Endothelial cell (in vitro differentiated cells): Measurements from ENCODE around the gene CCDC141. TPM values are rescaled to one million over a fixed set of nuclear protein-coding genes. Genes with fewer than 3 reads are reported as not detected.

Experiments
- DNase-seq: peaks from one replicate; pipeline ENCODE4 v3.0.0; 2021; ENCODE audit warnings: low spot score
- H3K27ac Mint-ChIP-seq: one replicate; pipeline ENCODE4 v1.8.0; 2021; ENCODE audit warnings: mixed read lengths, inconsistent platforms; ENCODE audit not compliant: unreplicated experiment
- H3K27me3 Mint-ChIP-seq: one replicate; pipeline ENCODE4 v1.8.0; 2021; ENCODE audit warnings: mild to moderate bottlenecking, moderate library complexity, mixed read lengths, inconsistent platforms; ENCODE audit not compliant: unreplicated experiment
- H3K36me3 Mint-ChIP-seq: one replicate; pipeline ENCODE4 v1.8.0; 2021; ENCODE audit warnings: mild to moderate bottlenecking, low read depth, mixed read lengths, inconsistent platforms; ENCODE audit not compliant: unreplicated experiment
- H3K4me1 Mint-ChIP-seq: one replicate; pipeline ENCODE4 v1.8.0; 2021; ENCODE audit warnings: mild to moderate bottlenecking, mixed read lengths, inconsistent platforms; ENCODE audit not compliant: unreplicated experiment
- H3K4me3 Mint-ChIP-seq: one replicate; pipeline ENCODE4 v1.8.0; 2021; ENCODE audit warnings: mild to moderate bottlenecking, mixed read lengths, inconsistent platforms; ENCODE audit not compliant: unreplicated experiment
- H3K9me3 Mint-ChIP-seq: one replicate; pipeline ENCODE4 v1.8.0; 2021; ENCODE audit warnings: mixed read lengths, inconsistent platforms; ENCODE audit not compliant: unreplicated experiment
- total RNA-seq: library from RNA; stranded (reverse); fragmentation: NEBNext Ultra II Directional; extraction: Animal tissue kit (Norgen Biotek cat#: 25700); gene quantifications from one replicate; pipeline ENCODE4 v1.2.1, GENCODE V29; 2021; ENCODE audit not compliant: unreplicated experiment
- TF ChIP-seq, protein P1 (sequence below): fragments of 200-600 bp; sonication (generic); IDR thresholded peaks from one replicate; pipeline ENCODE4 v1.5.0; 2021; ENCODE audit warnings: antibody characterized with exemption; ENCODE audit not compliant: unreplicated experiment

Gene CCDC141
- total RNA-seq, 1 donor from 2014 or later, result 0.67 TPM

DNA sequence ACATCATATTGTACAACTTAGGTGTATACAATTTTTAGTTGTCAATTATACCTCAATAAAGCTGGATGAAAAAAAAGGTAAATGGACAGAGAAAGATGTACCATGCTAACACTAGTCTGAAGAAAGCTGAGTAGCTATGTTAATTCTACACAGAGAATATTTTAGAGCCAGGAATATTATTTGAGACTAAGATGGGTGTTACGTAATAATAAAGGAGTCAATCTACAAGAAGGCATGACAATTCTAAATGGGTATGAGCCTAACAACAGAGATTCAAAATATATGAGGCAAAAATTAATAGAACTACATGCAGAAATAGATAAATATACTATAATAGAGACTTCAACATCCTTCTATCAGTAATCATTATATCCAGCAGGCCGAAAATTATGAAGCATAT is 69.1 kb downstream of the CCDC141 start:
- Mint-ChIP-seq H3K27me3 (peaks cover 2% of the 10 kb centered on the region), H3K4me3 (no peak overlapping the region), H3K36me3 (peaks cover 4% of the 10 kb centered on the region), H3K27ac (no peak overlapping the region), H3K9me3 (no peaks in the 10 kb centered on the region), H3K4me1 (peaks cover 7% of the 10 kb centered on the region)
- DNase-seq, result no peak
- TF ChIP-seq, protein P1, sequence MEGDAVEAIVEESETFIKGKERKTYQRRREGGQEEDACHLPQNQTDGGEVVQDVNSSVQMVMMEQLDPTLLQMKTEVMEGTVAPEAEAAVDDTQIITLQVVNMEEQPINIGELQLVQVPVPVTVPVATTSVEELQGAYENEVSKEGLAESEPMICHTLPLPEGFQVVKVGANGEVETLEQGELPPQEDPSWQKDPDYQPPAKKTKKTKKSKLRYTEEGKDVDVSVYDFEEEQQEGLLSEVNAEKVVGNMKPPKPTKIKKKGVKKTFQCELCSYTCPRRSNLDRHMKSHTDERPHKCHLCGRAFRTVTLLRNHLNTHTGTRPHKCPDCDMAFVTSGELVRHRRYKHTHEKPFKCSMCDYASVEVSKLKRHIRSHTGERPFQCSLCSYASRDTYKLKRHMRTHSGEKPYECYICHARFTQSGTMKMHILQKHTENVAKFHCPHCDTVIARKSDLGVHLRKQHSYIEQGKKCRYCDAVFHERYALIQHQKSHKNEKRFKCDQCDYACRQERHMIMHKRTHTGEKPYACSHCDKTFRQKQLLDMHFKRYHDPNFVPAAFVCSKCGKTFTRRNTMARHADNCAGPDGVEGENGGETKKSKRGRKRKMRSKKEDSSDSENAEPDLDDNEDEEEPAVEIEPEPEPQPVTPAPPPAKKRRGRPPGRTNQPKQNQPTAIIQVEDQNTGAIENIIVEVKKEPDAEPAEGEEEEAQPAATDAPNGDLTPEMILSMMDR, result no peak

DNA sequence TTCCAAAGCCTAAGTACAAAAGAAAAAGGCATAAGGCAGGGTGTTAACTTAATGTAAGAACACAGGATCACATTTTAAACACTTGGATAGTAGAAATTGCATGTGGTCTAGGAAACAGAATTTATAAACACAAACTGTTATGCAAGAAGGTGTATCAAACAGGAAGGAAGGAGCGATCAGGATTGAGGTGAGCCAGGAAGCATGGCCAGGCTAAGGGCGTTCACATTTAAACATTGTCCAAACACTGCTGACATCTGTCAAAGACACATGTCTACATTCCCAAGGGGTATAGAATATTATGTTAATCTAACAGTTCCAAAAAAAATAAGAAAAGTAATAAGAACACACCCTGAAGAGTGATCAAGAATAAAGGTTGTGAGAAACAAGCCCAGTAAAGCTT is 71.3 kb downstream of the CCDC141 start:
- Mint-ChIP-seq H3K27ac (no peak overlapping the region), H3K9me3 (no peaks in the 10 kb centered on the region), H3K36me3 (peaks cover 4% of the 10 kb centered on the region), H3K27me3 (peaks cover 2% of the 10 kb centered on the region), H3K4me1 (peaks cover 7% of the 10 kb centered on the region), H3K4me3 (no peak overlapping the region)
- TF ChIP-seq, protein P1, result no peak
- no peak for DNase-seq

DNA sequence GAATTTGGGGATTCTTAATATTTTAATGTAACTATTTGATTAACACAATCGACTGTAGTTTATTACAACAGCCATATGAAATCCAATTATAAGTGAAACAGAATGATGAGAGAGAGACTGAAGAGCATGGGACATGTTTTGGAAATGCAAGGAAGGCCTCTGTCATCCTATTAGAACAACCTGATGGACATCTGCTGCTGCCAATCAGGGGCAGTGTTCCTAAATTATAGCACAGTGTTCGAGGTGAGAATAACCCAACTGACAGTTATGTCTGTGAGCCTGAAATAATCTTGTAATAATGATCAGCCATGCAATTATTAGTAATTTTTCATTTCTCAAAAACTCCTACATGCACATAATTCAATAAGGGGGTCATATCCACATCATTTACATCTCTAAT is 73.6 kb downstream of the CCDC141 start:
- H3K36me3 Mint-ChIP-seq, result no peaks in the 10 kb centered on the region
- DNase-seq, result no peak

GRCh38 chr2:178962805-178963433 is 87.0 kb downstream of the CCDC141 start:
- Mint-ChIP-seq H3K36me3 (no peaks in the 10 kb centered on the region), H3K4me1 (peaks cover 7% of the 10 kb centered on the region), H3K27me3 (peaks cover 2% of the 10 kb centered on the region), H3K9me3 (no peaks in the 10 kb centered on the region), H3K27ac (no peak overlapping the region), H3K4me3 (no peak overlapping the region)
- TF ChIP-seq, protein P1, result no peak
- no peak for DNase-seq

More for the DNA sequence above, 73.6 kb downstream of the CCDC141 start:
- TF ChIP-seq, protein P1, result no peak
- H3K4me3 Mint-ChIP-seq, result no peak overlapping the region
- H3K9me3 Mint-ChIP-seq, result no peaks in the 10 kb centered on the region
- peaks cover 7% of the 10 kb centered on the region for H3K4me1 Mint-ChIP-seq
- H3K27me3 Mint-ChIP-seq, result no peaks in the 10 kb centered on the region
- no peak overlapping the region for H3K27ac Mint-ChIP-seq

DNA sequence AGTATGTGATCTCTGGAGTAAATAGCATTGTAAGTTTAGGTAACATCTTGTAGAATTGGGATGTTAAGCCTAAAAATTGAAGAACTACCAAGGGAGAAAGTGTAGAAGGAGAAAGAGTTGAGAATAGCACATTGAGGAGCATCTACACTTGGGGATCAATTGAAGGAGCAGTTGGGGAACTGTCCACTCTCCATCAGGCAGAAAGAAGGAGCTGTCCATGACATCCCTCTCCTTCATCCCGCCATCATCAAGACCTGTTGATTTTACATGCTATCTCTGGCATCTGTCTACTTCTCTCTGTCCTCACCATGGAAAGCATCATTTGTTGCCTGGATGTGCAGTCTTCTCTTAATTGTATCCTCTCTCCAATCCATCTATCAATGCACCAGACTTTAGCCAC is 87.8 kb downstream of the CCDC141 start:
- Mint-ChIP-seq H3K36me3 (no peaks in the 10 kb centered on the region), H3K27ac (no peak overlapping the region), H3K4me1 (peaks cover 7% of the 10 kb centered on the region), H3K4me3 (no peak overlapping the region), H3K27me3 (peaks cover 2% of the 10 kb centered on the region), H3K9me3 (no peaks in the 10 kb centered on the region)
- DNase-seq, result no peak
- TF ChIP-seq, protein P1, result no peak
